ENCODE measurements around the gene TMED3.

DNA sequence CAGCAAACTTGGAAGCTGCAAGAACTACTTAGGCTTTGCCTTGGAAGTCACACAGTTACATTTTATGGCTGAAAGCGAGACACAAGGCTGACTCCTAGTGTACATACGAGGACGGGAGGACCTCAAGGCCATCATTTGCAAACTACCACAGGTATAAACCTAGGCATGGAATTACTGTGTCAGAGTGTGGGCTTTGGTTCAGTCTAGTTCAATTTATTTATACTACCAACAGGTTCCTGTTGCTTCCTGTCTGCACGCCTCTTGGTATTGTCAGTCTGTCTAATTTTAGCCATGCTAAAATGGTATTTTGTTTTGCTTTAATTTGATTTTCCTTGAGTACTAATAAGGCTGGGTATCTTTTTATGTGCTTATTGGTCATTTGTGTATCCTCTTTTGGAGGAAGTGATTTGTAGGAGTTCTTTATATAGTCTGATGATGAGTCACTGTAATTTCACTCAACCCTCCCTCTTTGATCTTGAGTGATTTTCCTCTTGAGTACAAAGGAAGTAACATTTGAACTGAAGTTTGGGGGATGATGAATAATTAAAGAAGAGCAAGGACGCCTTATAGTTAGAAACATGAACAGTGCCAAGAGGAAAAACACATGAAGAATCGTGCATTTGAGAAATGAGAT lies 20.2 kb upstream of the TMED3 start:
- no peak for TF ChIP-seq POLR2A (IDR thresholded peaks at IDR 0.05; ENCODE audit: low read length)
- no peak for TF ChIP-seq GATA1 (IDR thresholded peaks at IDR 0.05; ENCODE audit: low read depth, low read length)
